Measurements from ENCODE around the gene PEX5L.

Gene PEX5L

DNA sequence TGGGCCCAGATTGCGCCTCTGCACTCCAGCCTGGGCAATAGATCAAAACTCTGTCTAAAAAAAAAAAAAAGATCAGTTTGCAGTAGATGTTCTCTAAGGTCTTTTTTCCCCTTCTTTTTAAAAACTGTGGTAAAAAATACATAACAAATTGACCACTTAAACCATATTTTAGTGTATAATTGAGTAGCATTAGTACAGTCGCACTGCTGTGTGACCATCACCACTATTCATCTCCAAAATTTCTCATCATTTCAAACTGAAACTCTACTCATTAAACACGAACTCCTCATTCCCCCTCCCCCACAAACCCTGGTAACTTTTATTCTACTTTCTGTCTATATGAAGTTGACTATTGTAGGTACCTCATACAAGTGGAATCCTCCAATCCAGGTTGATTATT is 160.3 kb downstream of the PEX5L start:
- DNase-seq (ENCODE audit: low read depth, low spot score): no peak
- in situ Hi-C loops (cut with HindIII; ENCODE audit: low sequenced_read_pairs): no loop called here
- TF ChIP-seq, protein P1, sequence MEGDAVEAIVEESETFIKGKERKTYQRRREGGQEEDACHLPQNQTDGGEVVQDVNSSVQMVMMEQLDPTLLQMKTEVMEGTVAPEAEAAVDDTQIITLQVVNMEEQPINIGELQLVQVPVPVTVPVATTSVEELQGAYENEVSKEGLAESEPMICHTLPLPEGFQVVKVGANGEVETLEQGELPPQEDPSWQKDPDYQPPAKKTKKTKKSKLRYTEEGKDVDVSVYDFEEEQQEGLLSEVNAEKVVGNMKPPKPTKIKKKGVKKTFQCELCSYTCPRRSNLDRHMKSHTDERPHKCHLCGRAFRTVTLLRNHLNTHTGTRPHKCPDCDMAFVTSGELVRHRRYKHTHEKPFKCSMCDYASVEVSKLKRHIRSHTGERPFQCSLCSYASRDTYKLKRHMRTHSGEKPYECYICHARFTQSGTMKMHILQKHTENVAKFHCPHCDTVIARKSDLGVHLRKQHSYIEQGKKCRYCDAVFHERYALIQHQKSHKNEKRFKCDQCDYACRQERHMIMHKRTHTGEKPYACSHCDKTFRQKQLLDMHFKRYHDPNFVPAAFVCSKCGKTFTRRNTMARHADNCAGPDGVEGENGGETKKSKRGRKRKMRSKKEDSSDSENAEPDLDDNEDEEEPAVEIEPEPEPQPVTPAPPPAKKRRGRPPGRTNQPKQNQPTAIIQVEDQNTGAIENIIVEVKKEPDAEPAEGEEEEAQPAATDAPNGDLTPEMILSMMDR (IDR thresholded peaks at IDR 0.05; ENCODE audit: low read depth, low read length): no peak
- H3K4me3 ChIP-seq (ENCODE audit: low read depth, low read length): no peak overlapping the region

DNA sequence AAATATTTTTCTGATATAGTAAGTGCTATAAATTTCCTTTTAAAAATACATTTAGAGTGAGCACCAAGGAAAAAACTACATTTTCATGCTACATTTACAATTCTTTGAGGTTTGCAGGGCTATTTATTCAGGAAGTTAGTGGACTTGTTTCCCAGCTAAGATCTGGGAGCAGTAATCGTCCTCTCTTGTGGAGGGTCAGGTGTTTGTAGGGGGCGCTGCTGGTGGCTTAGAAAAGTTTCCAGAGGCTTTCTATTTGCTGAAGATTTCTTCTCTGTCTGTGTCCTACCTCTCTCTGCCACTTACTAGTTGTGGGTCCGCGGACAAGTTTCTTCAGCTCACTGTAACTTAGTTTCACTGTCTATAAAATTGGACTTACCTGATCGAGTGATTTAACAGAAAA is 163.9 kb downstream of the PEX5L start:
- no peak for DNase-seq (ENCODE audit: low read depth, low spot score)
- TF ChIP-seq, protein P1 (IDR thresholded peaks at IDR 0.05; ENCODE audit: low read depth, low read length): no peak
- in situ Hi-C loops (cut with HindIII; ENCODE audit: low sequenced_read_pairs): no loop called here
- H3K4me3 ChIP-seq (ENCODE audit: low read depth, low read length): no peak overlapping the region

DNA sequence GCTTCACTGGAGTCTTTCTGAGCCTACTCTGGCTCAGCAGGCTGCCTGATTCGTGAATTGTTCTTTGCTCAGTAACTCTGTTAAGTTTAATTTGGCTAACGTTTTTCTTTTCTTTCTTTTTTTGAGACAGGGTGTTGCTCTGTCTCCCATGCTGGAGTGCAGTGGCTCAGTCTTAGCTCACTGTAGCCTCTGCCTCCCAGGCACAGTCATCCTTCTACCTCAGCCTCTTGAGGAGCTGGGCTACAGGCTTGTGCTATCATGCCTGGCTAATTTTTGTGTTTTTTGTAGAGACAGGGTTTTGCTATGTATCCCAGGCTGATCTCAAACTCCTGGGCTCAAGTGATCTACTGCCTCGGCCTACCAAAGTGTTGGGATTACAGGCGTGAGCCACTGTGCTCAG is 165.0 kb downstream of the PEX5L start:
- DNase-seq (ENCODE audit: low read depth, low spot score): no peak
- in situ Hi-C loops (cut with HindIII; ENCODE audit: low sequenced_read_pairs): no loop called here
- no peak overlapping the region for H3K4me3 ChIP-seq (ENCODE audit: low read depth, low read length)
- TF ChIP-seq, protein P1 (IDR thresholded peaks at IDR 0.05; ENCODE audit: low read depth, low read length): no peak

DNA sequence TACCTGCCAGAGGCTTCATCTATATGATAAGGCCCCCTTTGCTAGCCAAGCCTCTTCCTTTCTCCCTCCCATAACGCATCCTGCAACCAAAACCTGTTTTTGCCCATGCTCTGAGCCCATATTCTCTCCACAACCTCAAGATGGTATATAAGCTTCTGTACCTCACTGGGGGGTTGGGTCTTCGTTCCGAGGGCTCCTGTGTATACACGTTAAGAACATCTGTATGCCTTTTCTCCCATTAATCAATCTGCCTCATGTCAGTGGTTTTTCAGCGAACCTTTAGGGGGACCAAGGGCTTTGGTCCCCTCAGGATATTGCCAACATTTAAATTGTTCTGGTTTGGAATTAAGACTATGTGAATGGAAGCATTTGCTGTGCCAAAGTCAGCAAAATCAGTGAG is 168.0 kb downstream of the PEX5L start:
- H3K4me3 ChIP-seq (ENCODE audit: low read depth, low read length): no peak overlapping the region
- TF ChIP-seq, protein P1 (IDR thresholded peaks at IDR 0.05; ENCODE audit: low read depth, low read length): no peak
- in situ Hi-C loops (cut with HindIII; ENCODE audit: low sequenced_read_pairs): no loop called here
- no peak for DNase-seq (ENCODE audit: low read depth, low spot score)

DNA sequence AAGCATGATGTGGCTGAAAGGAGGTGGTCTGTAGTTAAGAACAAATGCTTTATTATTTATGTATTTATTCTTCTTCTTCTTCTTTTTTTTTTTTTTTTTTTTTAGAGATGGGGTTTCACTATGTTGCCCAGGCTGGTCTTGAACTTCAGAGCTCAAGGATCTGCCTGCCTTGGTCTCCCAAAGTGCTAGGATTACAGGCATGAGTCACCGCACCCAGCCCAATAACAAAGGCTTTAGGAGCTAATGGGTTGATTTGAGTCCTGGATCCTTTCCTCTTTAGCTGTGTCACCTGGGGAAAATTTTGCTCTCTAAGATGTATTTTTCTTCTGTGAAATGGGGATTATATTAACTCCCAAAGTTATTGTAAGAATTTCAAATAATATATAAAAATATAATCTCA is 168.8 kb downstream of the PEX5L start:
- DNase-seq (ENCODE audit: low read depth, low spot score): no peak
- TF ChIP-seq, protein P1 (IDR thresholded peaks at IDR 0.05; ENCODE audit: low read depth, low read length): no peak
- in situ Hi-C loops (cut with HindIII; ENCODE audit: low sequenced_read_pairs): no loop called here
- H3K4me3 ChIP-seq (ENCODE audit: low read depth, low read length): no peak overlapping the region

DNA sequence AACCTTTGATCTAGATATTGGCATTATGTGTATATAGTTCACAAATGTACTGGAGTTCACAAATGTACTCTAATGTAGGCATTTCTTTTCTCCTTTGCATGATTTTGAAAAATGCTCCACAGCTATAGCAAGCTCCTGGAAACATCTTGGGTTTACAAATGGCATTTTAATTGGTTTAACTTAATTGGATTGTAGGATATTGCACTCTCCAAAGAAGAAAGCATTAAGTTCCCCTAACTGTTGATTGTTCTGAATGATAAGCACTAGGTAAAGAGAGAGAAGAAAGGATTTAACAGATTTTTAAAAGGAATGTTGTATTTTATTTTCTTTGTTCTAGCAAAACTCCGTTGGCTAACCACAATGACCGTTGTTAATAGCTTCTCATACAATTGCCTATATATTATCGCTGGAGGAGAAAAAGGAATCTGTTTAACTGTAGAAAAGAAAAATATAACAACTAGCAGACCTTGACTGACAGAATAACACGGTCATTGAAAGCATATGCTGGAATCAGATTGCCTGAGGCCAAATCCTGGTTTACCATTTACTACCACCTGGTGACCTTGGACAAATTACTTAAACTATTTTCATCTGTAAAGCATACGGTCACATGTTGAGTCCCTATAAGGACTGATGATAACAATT is 170.8 kb downstream of the PEX5L start:
- H3K4me3 ChIP-seq (ENCODE audit: low read depth, low read length): no peak overlapping the region

More for the DNA sequence above, 170.8 kb downstream of the PEX5L start:
- in situ Hi-C loops (cut with HindIII; ENCODE audit: low sequenced_read_pairs): no loop called here
- TF ChIP-seq, protein P1 (IDR thresholded peaks at IDR 0.05; ENCODE audit: low read depth, low read length): no peak
- DNase-seq (ENCODE audit: low read depth, low spot score): peak; percentile 6

Measured in astrocyte of the spinal cord (primary cell).